HepG2 (cell line): ENCODE measurements around the gene TLDC2. TPM values are rescaled to one million over a fixed set of nuclear protein-coding genes. Genes with fewer than 3 reads are reported as not detected.

Experiments
- AHR ChIP-seq: IDR thresholded peaks from 2 replicates; pipeline ENCODE4 v1.6.1; 2018; ENCODE audit warnings: missing genetic modification reagents, missing compliant biosample characterization
- KMT2A ChIP-seq: sonication (generic); formaldehyde crosslinking; IDR thresholded peaks from 2 replicates; pipeline ENCODE4 v1.4.0; 2020; ENCODE audit warnings: missing genetic modification reagents
- MAX ChIP-seq: IDR thresholded peaks from 2 replicates; pipeline ENCODE4 v1.6.1; 2012; ENCODE audit warnings: inconsistent platforms
- MIER3 ChIP-seq: IDR thresholded peaks from 2 replicates; pipeline ENCODE4 v1.6.1; 2016; ENCODE audit warnings: missing compliant biosample characterization, borderline replicate concordance
- MTF1 ChIP-seq: sonication (generic); formaldehyde crosslinking; IDR thresholded peaks from 2 replicates; pipeline ENCODE4 v1.5.0; 2020; ENCODE audit warnings: missing genetic modification reagents
- NCOR1 ChIP-seq: fragments of 200-600 bp; sonication (generic); IDR thresholded peaks from 2 replicates; pipeline ENCODE4 v1.7.0; 2017; ENCODE audit warnings: antibody characterized with exemption, low read length, borderline replicate concordance
- PHF8 ChIP-seq: sonication (generic); formaldehyde crosslinking; IDR thresholded peaks from 2 replicates; pipeline ENCODE4 v1.5.0; 2020; ENCODE audit warnings: missing genetic modification reagents
- PLSCR1 ChIP-seq: sonication (generic); formaldehyde crosslinking; IDR thresholded peaks from 2 replicates; pipeline ENCODE4 v1.5.0; 2020; ENCODE audit warnings: missing genetic modification reagents, mild to moderate bottlenecking, borderline replicate concordance
- PRDM15 ChIP-seq: sonication (generic); formaldehyde crosslinking; IDR thresholded peaks from 2 replicates; pipeline ENCODE4 v1.4.0; 2020; ENCODE audit warnings: missing genetic modification reagents
- SETDB1 ChIP-seq: sonication (generic); formaldehyde crosslinking; IDR thresholded peaks from 2 replicates; pipeline ENCODE4 v1.5.1; 2020; ENCODE audit warnings: missing genetic modification reagents, mild to moderate bottlenecking, borderline replicate concordance
- SP5 ChIP-seq: IDR thresholded peaks from 2 replicates; pipeline ENCODE4 v1.6.1; 2016; ENCODE audit warnings: low read depth, borderline replicate concordance
- SRF ChIP-seq: IDR thresholded peaks from 2 replicates; pipeline ENCODE4 v1.6.1; 2011; ENCODE audit warnings: mild to moderate bottlenecking, low read depth, low read length, moderate library complexity
- ZBTB1 ChIP-seq: sonication (generic); formaldehyde crosslinking; IDR thresholded peaks from 2 replicates; pipeline ENCODE4 v1.4.0; 2020; ENCODE audit warnings: missing genetic modification reagents, borderline replicate concordance
- ZNF12 ChIP-seq: sonication (generic); formaldehyde crosslinking; IDR thresholded peaks from 2 replicates; pipeline ENCODE4 v1.5.0; 2020; ENCODE audit warnings: missing genetic modification reagents
- ZNF292 ChIP-seq: sonication (generic); formaldehyde crosslinking; IDR thresholded peaks from 2 replicates; pipeline ENCODE4 v1.8.1; 2022; ENCODE audit warnings: mild to moderate bottlenecking, low read depth, missing genetic modification reagents, borderline replicate concordance
- ZNF547 ChIP-seq: sonication (generic); formaldehyde crosslinking; IDR thresholded peaks from 2 replicates; pipeline ENCODE4 v1.5.1; 2020; ENCODE audit warnings: mild to moderate bottlenecking, missing genetic modification reagents
- ZNF644 ChIP-seq: IDR thresholded peaks from 2 replicates; pipeline ENCODE4 v1.6.1; 2016; ENCODE audit warnings: low read depth
- ZNF670 ChIP-seq: sonication (generic); formaldehyde crosslinking; IDR thresholded peaks from 2 replicates; pipeline ENCODE4 v1.8.0; 2022; ENCODE audit warnings: mild to moderate bottlenecking, missing genetic modification reagents, borderline replicate concordance
- ZNF788 ChIP-seq: sonication (generic); formaldehyde crosslinking; IDR thresholded peaks from 2 replicates; pipeline ENCODE4 v1.5.0; 2020; ENCODE audit warnings: mild to moderate bottlenecking, missing genetic modification reagents, borderline replicate concordance
- ZSCAN21 ChIP-seq: sonication (generic); formaldehyde crosslinking; IDR thresholded peaks from 2 replicates; pipeline ENCODE4 v1.8.0; 2022; ENCODE audit warnings: mild to moderate bottlenecking, missing genetic modification reagents, moderate library complexity, borderline replicate concordance
- polyA plus RNA-seq, 8 experiments: library from polyadenylated mRNA; depleted of rRNA in 3 of 8; stranded (reverse) in 7 of 8; unstranded in 1 of 8; fragments of >200 nt; fragmentation: Illumina TruSeq in 4 of 8; extraction: Trizol in 4 of 8; gene quantifications; 2 replicates each; pipeline versions ENCODE4 v1.2.1 to v1.2.3, GENCODE V29; 2011 to 2016; ENCODE audit warnings: low read depth in 4 of 8, missing spikeins in 1 of 8, mixed read lengths in 1 of 8; ENCODE audit not compliant: insufficient read depth in 1 of 8
- total RNA-seq, 5 experiments: library from RNA; depleted of rRNA; stranded (reverse); fragments of >200 nt; fragmentation: Illumina TruSeq; extraction: Trizol; gene quantifications; 2 replicates each; pipeline ENCODE4 v1.2.3, GENCODE V29; 2016; ENCODE audit warnings: low read depth in 1 of 5
- TF ChIP-seq, protein P1 (sequence below): IDR thresholded peaks from 2 replicates; pipeline ENCODE4 v1.6.1; 2018; ENCODE audit warnings: missing genetic modification reagents
- TF ChIP-seq, protein P2 (sequence below): sonication (generic); formaldehyde crosslinking; IDR thresholded peaks from 2 replicates; pipeline ENCODE4 v1.4.0; 2020; ENCODE audit warnings: missing genetic modification reagents

Gene TLDC2
- total and polyA plus RNA-seq, 2 of the 13 experiments (the other 11 are each of a cell fraction or from before 2014, with no cell fraction given): 1.5 to 1.6 TPM

DNA sequence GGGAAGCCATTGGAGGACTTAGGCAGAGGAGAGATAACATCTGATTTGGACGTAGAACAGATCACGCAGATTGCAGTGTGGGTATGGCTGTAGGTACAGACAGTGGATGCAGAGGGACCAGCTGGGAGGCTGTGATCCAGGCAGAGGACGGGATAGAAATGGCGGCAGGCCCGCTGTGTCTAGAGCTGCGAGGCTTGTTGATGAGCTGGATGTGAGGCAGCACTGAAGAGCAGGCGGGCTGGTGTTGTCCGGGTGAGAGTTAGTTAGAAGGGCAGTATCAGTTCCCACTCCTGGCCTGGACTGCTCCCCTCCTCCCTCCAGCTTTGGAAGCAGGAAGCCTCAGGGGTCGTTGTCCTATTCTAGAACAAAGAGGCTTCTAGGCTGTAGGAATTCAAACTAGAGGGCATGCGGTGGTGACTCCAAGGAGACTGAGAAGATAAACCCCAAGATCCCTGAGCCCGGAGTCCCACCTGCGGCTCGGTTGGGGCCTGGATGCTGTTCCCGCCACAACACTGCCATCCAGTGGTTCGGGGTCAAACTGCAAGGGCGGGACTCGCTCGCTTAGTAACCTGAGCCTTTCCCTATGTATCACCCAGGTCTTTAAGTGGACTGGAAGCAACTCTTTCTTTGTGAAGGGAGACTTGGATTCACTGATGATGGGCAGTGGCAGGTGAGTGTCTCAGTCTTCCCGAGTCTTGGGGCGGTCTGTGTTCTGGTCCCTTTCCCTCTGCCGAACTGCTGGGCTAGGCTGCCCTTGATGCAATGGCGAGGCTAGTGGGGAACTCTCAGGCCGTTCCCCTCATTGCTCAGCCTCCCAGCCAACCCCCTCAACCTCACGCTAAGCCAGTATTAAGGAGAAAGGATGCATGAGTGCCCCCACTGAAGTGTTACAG, 11.2 kb downstream of the TLDC2 start (continued):
- TF ChIP-seq, protein P1, sequence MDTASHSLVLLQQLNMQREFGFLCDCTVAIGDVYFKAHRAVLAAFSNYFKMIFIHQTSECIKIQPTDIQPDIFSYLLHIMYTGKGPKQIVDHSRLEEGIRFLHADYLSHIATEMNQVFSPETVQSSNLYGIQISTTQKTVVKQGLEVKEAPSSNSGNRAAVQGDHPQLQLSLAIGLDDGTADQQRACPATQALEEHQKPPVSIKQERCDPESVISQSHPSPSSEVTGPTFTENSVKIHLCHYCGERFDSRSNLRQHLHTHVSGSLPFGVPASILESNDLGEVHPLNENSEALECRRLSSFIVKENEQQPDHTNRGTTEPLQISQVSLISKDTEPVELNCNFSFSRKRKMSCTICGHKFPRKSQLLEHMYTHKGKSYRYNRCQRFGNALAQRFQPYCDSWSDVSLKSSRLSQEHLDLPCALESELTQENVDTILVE (CRISPR knock-in tag): peak; percentile 69
- TF ChIP-seq KMT2A (0 out of 2 replicates have a peak, but pooled peaks have one; percentile 56), PRDM15 (CRISPR knock-in tag) (no peak), ZNF292 (CRISPR knock-in tag) (peak; percentile 41; the same call in 1 of the 2 replicates), NCOR1 (no peak), PHF8 (CRISPR knock-in tag) (peak; percentile 47), ZNF788 (no peak), SP5 (CRISPR knock-in tag) (no peak), ZBTB1 (no peak), SRF (no peak; the same call in 1 of the 2 replicates), MIER3 (CRISPR knock-in tag) (peak; percentile 61; the same call in 1 of the 2 replicates), ZNF644 (CRISPR knock-in tag) (no peak), MTF1 (CRISPR knock-in tag) (no peak), AHR (CRISPR knock-in tag) (0 out of 2 replicates have a peak, but pooled peaks have one; percentile 24), ZNF547 (CRISPR knock-in tag) (no peak), PLSCR1 (CRISPR knock-in tag) (no peak), MAX (peak; percentile 42; the same call in 1 of the 2 replicates), ZNF670 (CRISPR knock-in tag) (no peak), ZSCAN21 (CRISPR knock-in tag) (peak; percentile 23; the same call in 1 of the 2 replicates), ZNF12 (CRISPR knock-in tag) (0 out of 2 replicates have a peak, but pooled peaks have one; percentile 33), SETDB1 (CRISPR knock-in tag) (no peak)
- TF ChIP-seq, protein P2, sequence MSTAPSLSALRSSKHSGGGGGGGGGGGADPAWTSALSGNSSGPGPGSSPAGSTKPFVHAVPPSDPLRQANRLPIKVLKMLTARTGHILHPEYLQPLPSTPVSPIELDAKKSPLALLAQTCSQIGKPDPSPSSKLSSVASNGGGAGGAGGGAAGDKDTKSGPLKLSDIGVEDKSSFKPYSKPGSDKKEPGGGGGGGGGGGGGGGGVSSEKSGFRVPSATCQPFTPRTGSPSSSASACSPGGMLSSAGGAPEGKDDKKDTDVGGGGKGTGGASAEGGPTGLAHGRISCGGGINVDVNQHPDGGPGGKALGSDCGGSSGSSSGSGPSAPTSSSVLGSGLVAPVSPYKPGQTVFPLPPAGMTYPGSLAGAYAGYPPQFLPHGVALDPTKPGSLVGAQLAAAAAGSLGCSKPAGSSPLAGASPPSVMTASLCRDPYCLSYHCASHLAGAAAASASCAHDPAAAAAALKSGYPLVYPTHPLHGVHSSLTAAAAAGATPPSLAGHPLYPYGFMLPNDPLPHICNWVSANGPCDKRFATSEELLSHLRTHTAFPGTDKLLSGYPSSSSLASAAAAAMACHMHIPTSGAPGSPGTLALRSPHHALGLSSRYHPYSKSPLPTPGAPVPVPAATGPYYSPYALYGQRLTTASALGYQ (CRISPR knock-in tag): no peak
